Measurements from ENCODE around the gene MSRB3.

DNA sequence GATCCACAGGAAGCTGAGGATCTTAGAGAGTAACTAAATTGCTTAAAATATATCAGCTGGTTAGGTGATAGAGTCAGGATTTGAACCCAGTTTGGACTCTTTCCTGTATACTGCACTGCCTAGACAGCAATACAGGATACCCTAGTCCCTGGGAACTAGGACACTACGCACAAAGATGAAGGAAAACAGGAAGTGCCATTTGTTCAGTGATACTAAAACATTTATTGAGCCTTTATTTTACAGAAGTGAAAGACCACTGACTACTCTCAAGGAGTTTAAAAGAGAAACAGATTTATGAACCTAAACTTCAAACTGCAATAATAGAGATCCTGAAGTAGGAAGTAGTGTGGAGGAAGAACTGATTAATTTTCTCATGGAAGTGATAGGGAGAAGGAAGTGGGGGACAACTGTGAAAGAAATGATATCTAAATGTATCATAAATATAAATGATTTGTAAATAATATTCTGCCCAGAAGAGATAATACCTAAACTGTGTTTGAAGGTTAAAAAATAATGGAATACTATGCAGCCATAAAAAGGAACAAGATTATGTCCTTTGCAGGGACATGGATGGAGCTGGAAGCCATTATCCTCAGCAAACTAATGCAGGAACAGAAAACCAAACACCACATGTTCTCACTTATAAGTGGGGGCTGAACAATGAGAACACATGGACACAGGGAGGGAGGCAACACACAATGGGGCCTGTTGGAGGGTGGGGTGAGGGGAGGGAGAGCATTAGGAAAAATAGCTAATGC, 18.2 kb downstream of the MSRB3 start:
- TF ChIP-seq POLR2AphosphoS5 (IDR thresholded peaks at IDR 0.05; ENCODE audit: low read depth, low read length) (no peak), POLR2A (IDR thresholded peaks at IDR 0.05; ENCODE audit: low read depth, low read length) (no peak), TAF1 (IDR thresholded peaks at IDR 0.05; ENCODE audit: borderline replicate concordance, low read depth, low read length) (no peak)

All from GM12892 (cell line).